ENCODE results near the gene GLI2. TPM values are rescaled to one million over a fixed set of nuclear protein-coding genes. Genes with fewer than 3 reads are reported as not detected.
A peak's percentile ranks its signal among the peaks of the same experiment; 100 is the strongest.

GLI2 gene
- total RNA-seq, 6 experiments from 2014 or later = 0.09 to 0.73 (median 0.48) TPM

DNA sequence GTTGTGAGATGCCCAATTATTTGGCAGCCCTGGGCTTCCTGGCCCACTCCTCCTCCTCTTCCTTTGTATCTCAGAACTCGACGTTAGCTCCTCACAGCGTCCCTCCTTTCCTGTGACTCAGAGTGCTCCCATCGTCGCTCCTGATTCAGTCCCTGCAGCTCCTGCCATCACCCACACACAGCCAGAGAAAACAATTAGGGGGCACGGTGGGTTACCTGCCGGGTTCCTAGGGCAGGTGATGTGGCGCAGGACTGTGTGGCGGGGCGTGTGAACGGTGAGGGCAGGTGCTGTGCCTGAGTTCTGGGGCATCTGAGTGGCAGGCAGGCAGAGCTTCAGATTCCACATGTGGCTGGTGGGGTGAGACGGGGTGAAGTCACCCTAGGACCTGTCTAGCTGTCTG is 42.6 kb downstream of the GLI2 start:
- no peaks in the 10 kb centered on the region for H3K4me1 ChIP-seq
- no peaks in the 10 kb centered on the region for H3K27me3 ChIP-seq
- intact Hi-C loops (cut with DNase I) = no loop called here
- no peak overlapping the region for H3K4me3 ChIP-seq
- H3K36me3 ChIP-seq = no peaks in the 10 kb centered on the region
- DNase-seq (no peak), ATAC-seq (no peak)
- no peaks in the 10 kb centered on the region for H3K9me3 ChIP-seq
- H3K27ac ChIP-seq = no peak overlapping the region
- TF ChIP-seq, protein P1, sequence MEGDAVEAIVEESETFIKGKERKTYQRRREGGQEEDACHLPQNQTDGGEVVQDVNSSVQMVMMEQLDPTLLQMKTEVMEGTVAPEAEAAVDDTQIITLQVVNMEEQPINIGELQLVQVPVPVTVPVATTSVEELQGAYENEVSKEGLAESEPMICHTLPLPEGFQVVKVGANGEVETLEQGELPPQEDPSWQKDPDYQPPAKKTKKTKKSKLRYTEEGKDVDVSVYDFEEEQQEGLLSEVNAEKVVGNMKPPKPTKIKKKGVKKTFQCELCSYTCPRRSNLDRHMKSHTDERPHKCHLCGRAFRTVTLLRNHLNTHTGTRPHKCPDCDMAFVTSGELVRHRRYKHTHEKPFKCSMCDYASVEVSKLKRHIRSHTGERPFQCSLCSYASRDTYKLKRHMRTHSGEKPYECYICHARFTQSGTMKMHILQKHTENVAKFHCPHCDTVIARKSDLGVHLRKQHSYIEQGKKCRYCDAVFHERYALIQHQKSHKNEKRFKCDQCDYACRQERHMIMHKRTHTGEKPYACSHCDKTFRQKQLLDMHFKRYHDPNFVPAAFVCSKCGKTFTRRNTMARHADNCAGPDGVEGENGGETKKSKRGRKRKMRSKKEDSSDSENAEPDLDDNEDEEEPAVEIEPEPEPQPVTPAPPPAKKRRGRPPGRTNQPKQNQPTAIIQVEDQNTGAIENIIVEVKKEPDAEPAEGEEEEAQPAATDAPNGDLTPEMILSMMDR (IDR thresholded peaks at IDR 0.05) = no peak
- TF ChIP-seq POLR2A (IDR thresholded peaks at IDR 0.05) = no peak
- 73% methylated on average over 10 of the region's 12 CpGs for WGBS (ENCODE audit: insufficient coverage, low coverage, low lambda C conversion rate, missing lambda C conversion rate)

- H3K9me3 ChIP-seq = no peaks in the 10 kb centered on the region
- H3K27ac ChIP-seq = no peak overlapping the region
- ATAC-seq (no peak), DNase-seq (no peak)
- 28% methylated on average over 9 of the region's 13 CpGs for WGBS (ENCODE audit: insufficient coverage, low coverage, low lambda C conversion rate, missing lambda C conversion rate)
- no peak overlapping the region for H3K4me3 ChIP-seq
- no peak for TF ChIP-seq POLR2A (IDR thresholded peaks at IDR 0.05)
- H3K27me3 ChIP-seq = no peaks in the 10 kb centered on the region
- no peaks in the 10 kb centered on the region for H3K4me1 ChIP-seq
- intact Hi-C loops (cut with DNase I) = no loop called here
- H3K36me3 ChIP-seq = no peaks in the 10 kb centered on the region
Measured at GRCh38 chr2:120779781-120780283, 44.2 kb downstream of the GLI2 start.

DNA sequence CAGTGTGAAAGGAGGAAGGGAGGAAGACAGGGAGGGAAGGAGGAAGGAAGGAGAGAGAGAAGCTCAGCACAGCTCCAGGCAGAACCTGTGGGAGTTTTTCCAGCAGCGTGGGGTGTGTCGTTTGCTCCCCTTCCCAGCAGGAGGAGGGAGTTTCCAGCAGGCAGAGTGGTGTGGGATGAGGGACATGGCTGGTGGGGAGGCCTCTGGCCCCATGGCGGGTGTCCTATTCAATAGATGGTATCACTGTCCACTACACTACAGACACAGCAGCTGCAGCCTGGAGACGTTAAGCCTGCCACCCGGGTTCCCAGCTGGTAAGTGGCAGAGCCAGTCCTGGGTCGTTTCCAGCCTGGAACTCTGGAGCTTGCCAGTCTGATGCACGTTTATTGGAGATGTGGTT is 44.7 kb downstream of the GLI2 start:
- ATAC-seq (no peak), DNase-seq (no peak)
- H3K9me3 ChIP-seq = no peaks in the 10 kb centered on the region
- no peak overlapping the region for H3K4me3 ChIP-seq
- 0% methylated on average over 1 of the region's 7 CpGs for WGBS (ENCODE audit: insufficient coverage, low coverage, low lambda C conversion rate, missing lambda C conversion rate)
- TF ChIP-seq, protein P1 (IDR thresholded peaks at IDR 0.05) = no peak
- TF ChIP-seq POLR2A (IDR thresholded peaks at IDR 0.05) = no peak
- intact Hi-C loops (cut with DNase I) = no loop called here
- H3K27me3 ChIP-seq = no peaks in the 10 kb centered on the region
- H3K36me3 ChIP-seq = no peaks in the 10 kb centered on the region
- H3K4me1 ChIP-seq = no peaks in the 10 kb centered on the region
- H3K27ac ChIP-seq = no peak overlapping the region

DNA sequence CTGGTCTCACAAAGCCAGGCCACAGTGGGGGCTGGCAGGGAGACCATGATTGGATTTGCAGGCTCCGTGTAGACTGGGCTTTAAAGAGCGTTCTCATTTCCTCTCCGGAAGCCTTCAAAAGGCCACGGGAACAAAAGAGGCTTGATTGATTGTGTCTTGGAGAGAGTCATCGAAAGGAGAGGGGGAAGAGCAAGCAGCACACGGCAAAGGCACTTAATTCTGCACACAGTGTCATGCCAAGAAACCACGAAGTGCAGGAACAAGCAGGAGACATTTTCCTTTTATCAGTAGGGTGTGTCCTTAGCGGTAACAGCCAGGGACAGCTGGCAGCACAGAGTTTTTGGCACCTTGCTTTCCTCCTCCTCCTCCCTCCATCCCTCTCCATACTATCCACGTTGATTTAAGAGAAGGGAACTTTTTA is 47.7 kb downstream of the GLI2 start:
- ATAC-seq (peak in 1 of 4 donors; percentile 28), DNase-seq (no peak)
- Histone ChIP-seq H3K4me1 (no peaks in the 10 kb centered on the region), H3K27me3 (no peaks in the 10 kb centered on the region), H3K27ac (no peak overlapping the region), H3K9me3 (no peaks in the 10 kb centered on the region), H3K36me3 (no peaks in the 10 kb centered on the region), H3K4me3 (no peak overlapping the region)
- TF ChIP-seq POLR2A (IDR thresholded peaks at IDR 0.05) = no peak
- TF ChIP-seq, protein P1 (IDR thresholded peaks at IDR 0.05) = no peak
- intact Hi-C loops (cut with DNase I) = no loop called here
- WGBS (ENCODE audit: insufficient coverage, low coverage, low lambda C conversion rate, missing lambda C conversion rate) = 13% methylated on average over 9 of the region's 9 CpGs

DNA sequence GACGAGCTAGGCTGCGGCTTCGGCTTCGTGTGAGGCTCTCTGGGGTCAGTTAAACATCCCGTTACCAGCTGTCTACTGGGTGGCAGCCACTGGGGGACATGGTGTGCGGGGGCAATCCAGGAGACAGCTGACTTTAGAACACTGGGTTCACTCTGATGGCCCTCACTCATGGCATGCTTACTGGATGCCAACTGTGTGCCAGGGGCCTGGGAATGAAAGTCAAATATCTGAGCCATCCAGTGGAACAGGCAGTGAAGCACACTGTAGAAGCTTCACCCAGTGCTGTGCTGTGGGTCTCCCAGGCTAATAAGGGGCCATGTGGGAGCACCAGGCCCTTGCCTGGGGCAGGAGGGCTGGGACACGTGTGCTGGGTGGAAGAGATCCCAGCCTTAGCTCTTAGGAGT is 48.3 kb downstream of the GLI2 start:
- TF ChIP-seq, protein P1 (IDR thresholded peaks at IDR 0.05) = no peak
- TF ChIP-seq POLR2A (IDR thresholded peaks at IDR 0.05) = no peak
- H3K27me3 ChIP-seq = no peaks in the 10 kb centered on the region
- WGBS (ENCODE audit: insufficient coverage, low coverage, low lambda C conversion rate, missing lambda C conversion rate) = 80% methylated on average over 6 of the region's 7 CpGs
- H3K4me3 ChIP-seq = no peak overlapping the region
- no peak for DNase-seq
- H3K4me1 ChIP-seq = no peaks in the 10 kb centered on the region
- intact Hi-C loops (cut with DNase I) = no loop called here
- ATAC-seq = no peak
- no peaks in the 10 kb centered on the region for H3K36me3 ChIP-seq
- H3K27ac ChIP-seq = no peak overlapping the region
- H3K9me3 ChIP-seq = no peaks in the 10 kb centered on the region

All from right lobe of liver (tissue), 6 donors.